IPS-20b (cell line): ENCODE results near the gene ALDH3A1.

ENCODE experiments used
- H3K27ac ChIP-seq: one replicate; pipeline ENCODE4 v1.5.1; 2013; ENCODE audit warnings: low read length
- H3K27me3 ChIP-seq: 2 replicates; pipeline ENCODE4 v1.6.1; 2013; ENCODE audit warnings: mild to moderate bottlenecking, low read length, inconsistent platforms; ENCODE audit not compliant: insufficient read depth
- H3K36me3 ChIP-seq: 2 replicates; pipeline ENCODE4 v1.6.1; 2013; ENCODE audit warnings: low read depth, mild to moderate bottlenecking, inconsistent platforms, low read length, moderate library complexity; ENCODE audit not compliant: insufficient read depth
- H3K4me1 ChIP-seq: 2 replicates; pipeline ENCODE4 v1.6.1; 2013; ENCODE audit warnings: mild to moderate bottlenecking, control low read depth, inconsistent platforms, low read length, moderate library complexity; ENCODE audit not compliant: insufficient read depth
- H3K4me3 ChIP-seq: 2 replicates; pipeline ENCODE4 v1.5.1; 2013; ENCODE audit warnings: mild to moderate bottlenecking, low read length, inconsistent platforms
- H3K9ac ChIP-seq: 2 replicates; pipeline ENCODE4 v1.6.1; 2013; ENCODE audit warnings: low read depth, mild to moderate bottlenecking, inconsistent platforms, low read length, moderate library complexity
- H3K9me3 ChIP-seq: 2 replicates; pipeline ENCODE4 v1.6.1; 2013; ENCODE audit warnings: mild to moderate bottlenecking, low read depth, low read length, inconsistent platforms; ENCODE audit not compliant: insufficient read depth

ALDH3A1 gene

GRCh38 chr17:19736071-19736470 is 12.0 kb downstream of the ALDH3A1 start:
- no peaks in the 10 kb centered on the region for H3K27me3 ChIP-seq
- H3K27ac ChIP-seq, result no peak overlapping the region
- no peaks in the 10 kb centered on the region for H3K36me3 ChIP-seq
- no peak overlapping the region for H3K9ac ChIP-seq
- no peak overlapping the region for H3K4me3 ChIP-seq
- H3K9me3 ChIP-seq, result no peaks in the 10 kb centered on the region
- no peaks in the 10 kb centered on the region for H3K4me1 ChIP-seq

GRCh38 chr17:19733953-19734526 is 14.1 kb downstream of the ALDH3A1 start:
- Histone ChIP-seq H3K9ac (no peak overlapping the region), H3K4me3 (no peak overlapping the region), H3K27me3 (no peaks in the 10 kb centered on the region), H3K36me3 (no peaks in the 10 kb centered on the region), H3K27ac (no peak overlapping the region), H3K9me3 (no peaks in the 10 kb centered on the region), H3K4me1 (no peaks in the 10 kb centered on the region)

- no peak overlapping the region for H3K9ac ChIP-seq
- H3K36me3 ChIP-seq, result no peaks in the 10 kb centered on the region
- H3K27me3 ChIP-seq, result no peaks in the 10 kb centered on the region
- no peaks in the 10 kb centered on the region for H3K9me3 ChIP-seq
- no peaks in the 10 kb centered on the region for H3K4me1 ChIP-seq
- H3K4me3 ChIP-seq, result no peak overlapping the region
- H3K27ac ChIP-seq, result no peak overlapping the region
These were observed 16.5 kb downstream of the ALDH3A1 start for GRCh38 chr17:19731626-19732025.

GRCh38 chr17:19730843-19731242 is 17.3 kb downstream of the ALDH3A1 start:
- Histone ChIP-seq H3K4me1 (no peaks in the 10 kb centered on the region), H3K36me3 (no peaks in the 10 kb centered on the region), H3K9ac (no peak overlapping the region), H3K9me3 (no peaks in the 10 kb centered on the region), H3K27ac (no peak overlapping the region), H3K4me3 (no peak overlapping the region), H3K27me3 (no peaks in the 10 kb centered on the region)

GRCh38 chr17:19729900-19730299 is 18.2 kb downstream of the ALDH3A1 start:
- H3K27me3 ChIP-seq, result no peaks in the 10 kb centered on the region
- H3K4me3 ChIP-seq, result no peak overlapping the region
- no peak overlapping the region for H3K27ac ChIP-seq
- no peak overlapping the region for H3K9ac ChIP-seq
- H3K9me3 ChIP-seq, result no peaks in the 10 kb centered on the region
- H3K36me3 ChIP-seq, result no peaks in the 10 kb centered on the region
- no peaks in the 10 kb centered on the region for H3K4me1 ChIP-seq

- Histone ChIP-seq H3K9me3 (no peaks in the 10 kb centered on the region), H3K4me1 (no peaks in the 10 kb centered on the region), H3K36me3 (no peaks in the 10 kb centered on the region), H3K9ac (no peak overlapping the region), H3K4me3 (no peak overlapping the region), H3K27ac (no peak overlapping the region), H3K27me3 (no peaks in the 10 kb centered on the region)
These were observed 20.0 kb downstream of the ALDH3A1 start for GRCh38 chr17:19728084-19728495.

- no peak overlapping the region for H3K27ac ChIP-seq
- no peak overlapping the region for H3K4me3 ChIP-seq
- no peaks in the 10 kb centered on the region for H3K27me3 ChIP-seq
- no peaks in the 10 kb centered on the region for H3K36me3 ChIP-seq
- H3K4me1 ChIP-seq, result no peaks in the 10 kb centered on the region
- no peak overlapping the region for H3K9ac ChIP-seq
- H3K9me3 ChIP-seq, result no peaks in the 10 kb centered on the region
These were observed 20.5 kb downstream of the ALDH3A1 start for GRCh38 chr17:19727501-19728078.

GRCh38 chr17:19726631-19727376 is 21.3 kb downstream of the ALDH3A1 start:
- Histone ChIP-seq H3K4me3 (no peak overlapping the region), H3K27me3 (no peaks in the 10 kb centered on the region), H3K27ac (no peak overlapping the region), H3K9ac (no peak overlapping the region), H3K36me3 (no peaks in the 10 kb centered on the region), H3K4me1 (no peaks in the 10 kb centered on the region), H3K9me3 (no peaks in the 10 kb centered on the region)

- Histone ChIP-seq H3K27ac (no peak overlapping the region), H3K36me3 (no peaks in the 10 kb centered on the region), H3K27me3 (no peaks in the 10 kb centered on the region), H3K4me1 (no peaks in the 10 kb centered on the region), H3K9ac (no peak overlapping the region), H3K9me3 (no peaks in the 10 kb centered on the region), H3K4me3 (no peak overlapping the region)
These were observed 22.6 kb downstream of the ALDH3A1 start for GRCh38 chr17:19725486-19725885.

- H3K9ac ChIP-seq, result no peak overlapping the region
- H3K27me3 ChIP-seq, result no peaks in the 10 kb centered on the region
- H3K27ac ChIP-seq, result no peak overlapping the region
- no peaks in the 10 kb centered on the region for H3K9me3 ChIP-seq
- H3K4me1 ChIP-seq, result no peaks in the 10 kb centered on the region
- no peak overlapping the region for H3K4me3 ChIP-seq
- H3K36me3 ChIP-seq, result no peaks in the 10 kb centered on the region
These were observed 23.3 kb downstream of the ALDH3A1 start for GRCh38 chr17:19724501-19725420.

- Histone ChIP-seq H3K9me3 (no peaks in the 10 kb centered on the region), H3K27me3 (no peaks in the 10 kb centered on the region), H3K4me1 (no peaks in the 10 kb centered on the region), H3K36me3 (no peaks in the 10 kb centered on the region), H3K27ac (no peak overlapping the region), H3K4me3 (no peak overlapping the region), H3K9ac (no peak overlapping the region)
These were observed 24.1 kb downstream of the ALDH3A1 start for GRCh38 chr17:19723964-19724363.
